SK-N-MC (cell line): ENCODE measurements around the gene SIM1.

Source experiments
- DNase-seq: peaks from one replicate; pipeline ENCODE4 v3.0.0-alpha.2; 2011; ENCODE audit warnings: low read depth, low spot score
- H3K27ac ChIP-seq: fragments of 200-600 bp; sonication (generic); 2 replicates; pipeline ENCODE4 v1.5.1; 2016; ENCODE audit warnings: mixed run types
- H3K36me3 ChIP-seq: fragments of 200-600 bp; sonication (generic); 2 replicates; pipeline ENCODE4 v1.6.1; 2017; ENCODE audit warnings: antibody characterized with exemption, low read length, mixed read lengths; ENCODE audit not compliant: insufficient read depth
- H3K4me3 ChIP-seq: fragments of 200-600 bp; sonication (generic); 2 replicates; pipeline ENCODE4 v1.5.1; 2016
- H3K9ac ChIP-seq: fragments of 200-600 bp; sonication (generic); 2 replicates; pipeline ENCODE4 v1.8.0; 2017; ENCODE audit warnings: mixed run types, mixed read lengths; ENCODE audit not compliant: insufficient read length
- H3K9me3 ChIP-seq: fragments of 200-600 bp; sonication (generic); 2 replicates; pipeline ENCODE4 v1.6.1; 2017; ENCODE audit warnings: low read depth, mild to moderate bottlenecking, antibody characterized with exemption, low read length, moderate library complexity, mixed read lengths
- EZH2 ChIP-seq: fragments of 200-600 bp; sonication (generic); IDR thresholded peaks from one replicate; pipeline ENCODE4 v1.6.1; 2017; ENCODE audit warnings: antibody characterized with exemption
- FOXP2 ChIP-seq: optimal IDR thresholded peaks from 2 replicates; pipeline ENCODE3; 2011; ENCODE audit warnings: mild to moderate bottlenecking, moderate library complexity; ENCODE audit not compliant: insufficient read depth; ENCODE audit errors: extremely low read length, control extremely low read depth
- POLR2AphosphoS5 ChIP-seq: IDR thresholded peaks from 2 replicates; pipeline ENCODE4 v1.6.1; 2012; ENCODE audit warnings: mild to moderate bottlenecking, low read depth, low read length, borderline replicate concordance

SIM1 gene

GRCh38 chr6:100446115-100447080 lies 18.3 kb downstream of the SIM1 start:
- H3K4me3 ChIP-seq, result no peak overlapping the region
- no peak overlapping the region for H3K27ac ChIP-seq
- no peak for DNase-seq
- no peak for TF ChIP-seq EZH2
- TF ChIP-seq FOXP2, result no peak
- no peak for TF ChIP-seq POLR2AphosphoS5
- no peak overlapping the region for H3K9ac ChIP-seq
- H3K9me3 ChIP-seq, result no peaks in the 10 kb centered on the region
- no peaks in the 10 kb centered on the region for H3K36me3 ChIP-seq

GRCh38 chr6:100445512-100445911 lies 19.2 kb downstream of the SIM1 start:
- no peak for TF ChIP-seq POLR2AphosphoS5
- TF ChIP-seq FOXP2, result no peak
- TF ChIP-seq EZH2, result no peak
- Histone ChIP-seq H3K9ac (no peak overlapping the region), H3K36me3 (no peaks in the 10 kb centered on the region), H3K9me3 (no peaks in the 10 kb centered on the region), H3K27ac (no peak overlapping the region), H3K4me3 (no peak overlapping the region)
- DNase-seq, result no peak

- TF ChIP-seq FOXP2 (no peak), POLR2AphosphoS5 (no peak), EZH2 (no peak)
- no peak for DNase-seq
These were observed 23.8 kb downstream of the SIM1 start for GRCh38 chr6:100440935-100441334.

GRCh38 chr6:100435299-100435698 lies 29.4 kb downstream of the SIM1 start:
- DNase-seq, result no peak
- Histone ChIP-seq H3K36me3 (no peaks in the 10 kb centered on the region), H3K9ac (no peak overlapping the region), H3K9me3 (no peaks in the 10 kb centered on the region), H3K27ac (no peak overlapping the region), H3K4me3 (no peak overlapping the region)
- no peak for TF ChIP-seq POLR2AphosphoS5
- TF ChIP-seq FOXP2, result no peak
- TF ChIP-seq EZH2, result no peak

More at GRCh38 chr6:100440935-100441334, 23.8 kb downstream of the SIM1 start:
- no peaks in the 10 kb centered on the region for H3K9me3 ChIP-seq
- H3K27ac ChIP-seq, result no peak overlapping the region
- no peaks in the 10 kb centered on the region for H3K36me3 ChIP-seq
- no peak overlapping the region for H3K9ac ChIP-seq
- H3K4me3 ChIP-seq, result no peak overlapping the region

- Histone ChIP-seq H3K36me3 (no peaks in the 10 kb centered on the region), H3K9ac (no peak overlapping the region), H3K27ac (no peak overlapping the region), H3K4me3 (no peak overlapping the region), H3K9me3 (no peaks in the 10 kb centered on the region)
- TF ChIP-seq FOXP2 (no peak), POLR2AphosphoS5 (no peak), EZH2 (no peak)
- DNase-seq, result no peak
These were observed 30.8 kb downstream of the SIM1 start for GRCh38 chr6:100433726-100434435.

- DNase-seq, result no peak
- no peak overlapping the region for H3K9ac ChIP-seq
- no peaks in the 10 kb centered on the region for H3K9me3 ChIP-seq
- no peak overlapping the region for H3K27ac ChIP-seq
- H3K4me3 ChIP-seq, result no peak overlapping the region
- no peaks in the 10 kb centered on the region for H3K36me3 ChIP-seq
- no peak for TF ChIP-seq FOXP2
- no peak for TF ChIP-seq POLR2AphosphoS5
- TF ChIP-seq EZH2, result no peak
These were observed 32.6 kb downstream of the SIM1 start for GRCh38 chr6:100432136-100432535.

- TF ChIP-seq FOXP2 (no peak), POLR2AphosphoS5 (no peak), EZH2 (no peak)
- no peak for DNase-seq
- 0 out of 2 replicates have a peak overlapping the region, but pooled peaks have one; percentile 29 for H3K27ac ChIP-seq
- H3K4me3 ChIP-seq, result no peak overlapping the region
- H3K36me3 ChIP-seq, result no peaks in the 10 kb centered on the region
- H3K9ac ChIP-seq, result no peak overlapping the region
- H3K9me3 ChIP-seq, result no peaks in the 10 kb centered on the region
These were observed 33.8 kb downstream of the SIM1 start for GRCh38 chr6:100430962-100431361.

- TF ChIP-seq FOXP2 (no peak), POLR2AphosphoS5 (no peak), EZH2 (no peak)
- Histone ChIP-seq H3K27ac (no peak overlapping the region), H3K36me3 (no peaks in the 10 kb centered on the region), H3K9me3 (no peaks in the 10 kb centered on the region), H3K4me3 (no peak overlapping the region), H3K9ac (no peak overlapping the region)
- no peak for DNase-seq
These were observed 37.3 kb downstream of the SIM1 start for GRCh38 chr6:100427452-100427851.
